GM10266 (cell line): ENCODE results near the gene SNRNP70.

Source experiments
- DNase-seq: peaks from one replicate; pipeline ENCODE4 v3.0.0; 2012; ENCODE audit errors: extremely low spot score
- TF ChIP-seq, protein P1 (sequence below): IDR thresholded peaks from 2 replicates; pipeline ENCODE4 v1.5.1; 2012; ENCODE audit warnings: mild to moderate bottlenecking, low read depth; ENCODE audit not compliant: control insufficient read depth, insufficient read depth; ENCODE audit errors: missing control alignments

The SNRNP70 gene

GRCh38 chr19:49114630-49115363 lies 29.5 kb downstream of the SNRNP70 start:
- TF ChIP-seq, protein P1, sequence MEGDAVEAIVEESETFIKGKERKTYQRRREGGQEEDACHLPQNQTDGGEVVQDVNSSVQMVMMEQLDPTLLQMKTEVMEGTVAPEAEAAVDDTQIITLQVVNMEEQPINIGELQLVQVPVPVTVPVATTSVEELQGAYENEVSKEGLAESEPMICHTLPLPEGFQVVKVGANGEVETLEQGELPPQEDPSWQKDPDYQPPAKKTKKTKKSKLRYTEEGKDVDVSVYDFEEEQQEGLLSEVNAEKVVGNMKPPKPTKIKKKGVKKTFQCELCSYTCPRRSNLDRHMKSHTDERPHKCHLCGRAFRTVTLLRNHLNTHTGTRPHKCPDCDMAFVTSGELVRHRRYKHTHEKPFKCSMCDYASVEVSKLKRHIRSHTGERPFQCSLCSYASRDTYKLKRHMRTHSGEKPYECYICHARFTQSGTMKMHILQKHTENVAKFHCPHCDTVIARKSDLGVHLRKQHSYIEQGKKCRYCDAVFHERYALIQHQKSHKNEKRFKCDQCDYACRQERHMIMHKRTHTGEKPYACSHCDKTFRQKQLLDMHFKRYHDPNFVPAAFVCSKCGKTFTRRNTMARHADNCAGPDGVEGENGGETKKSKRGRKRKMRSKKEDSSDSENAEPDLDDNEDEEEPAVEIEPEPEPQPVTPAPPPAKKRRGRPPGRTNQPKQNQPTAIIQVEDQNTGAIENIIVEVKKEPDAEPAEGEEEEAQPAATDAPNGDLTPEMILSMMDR = no peak
- no peak for DNase-seq

DNA sequence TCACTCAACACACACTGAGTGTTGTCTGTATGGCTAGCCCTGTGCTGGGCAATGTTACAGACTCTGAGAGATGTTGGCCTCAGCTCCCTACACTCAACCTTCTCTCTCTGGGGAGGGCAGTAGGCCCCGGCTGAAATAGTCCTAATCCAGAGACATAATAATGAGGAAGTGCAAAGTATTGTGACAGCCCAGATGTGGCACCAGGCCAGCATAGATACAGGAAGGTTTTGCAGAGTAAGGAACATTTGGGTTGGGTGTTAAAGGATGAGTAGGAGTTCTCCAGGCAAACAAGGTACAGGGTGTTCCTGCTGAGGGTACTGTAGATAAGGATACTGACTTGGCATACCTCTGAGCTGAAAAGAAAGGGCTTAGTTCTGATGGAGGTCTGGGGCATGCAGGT lies 31.3 kb downstream of the SNRNP70 start:
- DNase-seq = no peak
- TF ChIP-seq, protein P1 = no peak

DNA sequence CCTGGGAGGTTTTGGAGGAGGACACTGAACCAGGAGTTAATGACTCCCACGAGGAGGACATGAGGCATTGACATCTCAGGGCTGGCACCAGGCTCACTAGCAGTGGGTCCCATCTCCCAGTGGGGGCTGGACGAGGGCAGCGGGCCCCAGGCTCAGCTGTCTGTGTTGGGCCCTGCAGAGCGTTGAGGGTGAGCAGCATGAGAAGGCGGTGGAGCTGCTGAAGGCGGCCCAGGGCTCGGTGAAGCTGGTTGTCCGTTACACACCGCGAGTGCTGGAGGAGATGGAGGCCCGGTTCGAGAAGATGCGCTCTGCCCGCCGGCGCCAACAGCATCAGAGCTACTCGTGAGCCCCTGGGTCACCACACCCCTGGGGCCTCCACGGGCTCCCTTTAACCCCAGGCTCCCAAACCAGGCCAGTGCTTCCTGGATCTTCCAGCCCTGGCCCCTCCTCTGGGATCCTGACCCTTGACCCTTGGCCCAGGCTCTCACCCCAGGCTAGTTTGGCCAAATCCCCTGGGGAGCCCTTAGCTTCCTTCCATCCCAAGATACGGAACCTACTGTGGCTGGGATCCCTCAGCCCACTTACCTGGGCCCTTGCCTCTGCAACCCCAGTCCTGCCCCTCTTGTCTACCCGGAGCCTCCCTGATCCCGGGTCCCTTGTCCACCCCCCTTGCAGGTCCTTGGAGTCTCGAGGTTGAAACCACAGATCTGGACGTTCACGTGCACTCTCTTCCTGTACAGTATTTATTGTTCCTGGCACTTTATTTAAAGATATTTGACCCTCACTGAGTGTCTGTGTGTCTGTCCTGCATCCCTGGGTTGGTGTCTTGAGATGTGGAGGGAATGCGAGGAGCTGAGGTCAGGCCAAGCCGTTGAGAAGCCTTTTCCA lies 32.7 kb downstream of the SNRNP70 start:
- TF ChIP-seq, protein P1 = no peak
- no peak for DNase-seq

DNA sequence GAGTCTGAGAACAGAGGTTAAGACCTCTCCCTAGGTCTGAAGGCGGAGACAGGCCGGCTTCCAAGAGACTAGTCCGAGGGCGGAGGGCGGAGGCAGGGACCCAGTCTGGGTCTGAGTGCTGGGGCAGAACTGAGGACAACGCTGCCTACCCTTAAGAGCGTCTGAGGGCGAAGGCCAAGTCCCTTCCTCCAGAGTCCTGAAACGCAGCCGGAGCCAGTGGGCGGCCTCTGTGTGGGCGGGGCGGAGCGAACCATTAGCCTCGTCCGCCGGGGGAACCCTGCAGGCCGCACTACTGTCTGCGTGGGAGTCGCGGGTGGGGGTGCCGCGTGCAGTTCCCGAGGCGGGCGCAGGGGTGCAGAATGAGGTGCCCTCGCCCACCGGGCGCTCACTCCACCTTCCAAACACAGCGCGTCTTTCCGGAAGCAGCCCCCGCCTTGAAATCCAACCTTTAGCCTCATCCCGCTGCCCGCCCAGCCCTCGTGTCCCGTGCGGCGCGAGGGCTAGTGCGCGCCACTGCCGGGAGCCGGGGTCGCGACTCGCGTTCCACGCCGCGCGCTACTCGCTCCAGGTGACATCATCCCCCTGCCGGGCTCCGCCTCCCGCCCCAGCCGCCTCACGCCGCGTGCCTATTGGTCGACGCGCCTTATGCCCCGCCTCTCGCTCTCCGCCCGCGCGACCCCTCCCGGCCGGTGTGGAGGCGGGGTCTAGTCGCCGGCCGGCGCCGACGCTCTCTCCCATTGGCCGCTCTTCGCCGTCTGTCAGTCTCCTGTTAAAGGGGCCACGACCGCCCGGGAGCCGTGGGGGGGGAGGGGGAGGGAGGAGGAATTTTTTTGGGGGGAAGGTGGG lies 33.5 kb downstream of the SNRNP70 start, which contains the start of gene C19orf73:
C19orf73 (minus strand) TSS at position 579 of the 846 bp plus-strand sequence; CDS start at position 458, 121 bp downstream.
- peak; percentile 100 for DNase-seq
- TF ChIP-seq, protein P1 = peak; percentile 3

DNA sequence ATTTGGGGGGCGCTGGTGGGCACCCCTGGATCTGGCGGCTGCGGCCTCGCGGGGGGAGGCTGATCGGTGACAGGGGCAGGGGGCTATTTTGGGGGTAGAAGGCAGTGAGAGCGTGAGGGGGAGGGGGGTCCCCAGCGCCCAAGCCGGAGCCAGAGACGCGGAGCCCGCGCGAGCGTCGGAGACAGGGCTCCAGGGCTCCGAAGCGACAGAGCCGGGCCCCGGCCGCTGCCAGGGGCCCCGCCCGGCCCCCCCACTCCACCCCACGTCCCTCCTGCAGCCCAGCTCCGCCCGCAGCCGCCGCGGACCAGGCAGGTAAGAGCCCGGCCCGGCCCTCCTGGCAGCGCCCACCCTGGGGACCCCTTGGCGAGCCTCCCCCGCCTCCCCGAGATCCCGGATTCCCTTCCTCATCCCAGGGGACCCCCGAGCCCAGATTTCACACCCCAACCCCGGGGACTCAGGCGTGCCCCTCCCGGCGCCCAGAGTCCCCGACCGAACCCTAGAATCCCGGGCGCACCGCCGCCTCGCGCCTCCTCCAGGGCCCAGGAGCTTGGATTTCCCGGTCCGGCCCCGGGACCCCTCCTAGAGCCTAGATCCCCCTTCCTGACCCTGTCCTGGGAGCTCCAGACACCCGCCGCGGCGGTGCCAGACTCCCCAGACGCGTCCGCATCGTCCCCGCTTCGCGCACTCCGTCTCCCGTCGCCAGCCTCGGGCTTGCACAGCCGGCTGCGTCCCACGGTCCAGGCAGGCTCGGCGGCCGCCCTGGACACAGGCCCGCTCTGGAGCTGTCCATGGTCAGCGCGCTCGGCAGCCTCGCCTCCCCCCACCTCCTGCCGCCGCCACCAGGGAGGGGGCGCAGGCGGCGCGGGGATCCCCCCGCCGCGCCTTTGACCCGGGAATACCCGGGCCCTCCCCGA lies 34.4 kb downstream of the SNRNP70 start, which contains the start of gene PPFIA3:
PPFIA3 (plus strand) TSS at position 134 of the 914 bp plus-strand sequence. CDS start 8,330 bp downstream, outside the sequence.
- TF ChIP-seq, protein P1 = no peak
- DNase-seq = no peak

DNA sequence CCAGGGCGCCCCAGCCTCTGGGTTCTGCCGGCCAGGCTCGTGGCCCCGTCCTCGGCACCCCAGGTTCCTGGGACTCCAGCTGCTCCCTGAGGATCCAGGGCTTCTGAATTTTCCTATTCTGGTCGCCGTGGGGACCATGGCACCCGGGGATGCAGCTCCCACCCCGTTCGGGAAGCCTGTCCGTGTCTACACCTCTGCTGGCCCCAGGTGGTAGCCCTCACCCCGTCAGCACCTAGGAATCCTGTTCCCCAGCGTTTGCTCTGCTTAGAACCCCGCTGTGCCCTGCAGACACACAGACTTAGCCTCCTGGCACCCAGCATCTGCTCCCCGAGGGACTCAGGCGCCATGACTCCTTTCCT lies 35.1 kb downstream of the SNRNP70 start:
- TF ChIP-seq, protein P1 = no peak
- DNase-seq = no peak
